Measurements from ENCODE around the gene GH2.

DNA sequence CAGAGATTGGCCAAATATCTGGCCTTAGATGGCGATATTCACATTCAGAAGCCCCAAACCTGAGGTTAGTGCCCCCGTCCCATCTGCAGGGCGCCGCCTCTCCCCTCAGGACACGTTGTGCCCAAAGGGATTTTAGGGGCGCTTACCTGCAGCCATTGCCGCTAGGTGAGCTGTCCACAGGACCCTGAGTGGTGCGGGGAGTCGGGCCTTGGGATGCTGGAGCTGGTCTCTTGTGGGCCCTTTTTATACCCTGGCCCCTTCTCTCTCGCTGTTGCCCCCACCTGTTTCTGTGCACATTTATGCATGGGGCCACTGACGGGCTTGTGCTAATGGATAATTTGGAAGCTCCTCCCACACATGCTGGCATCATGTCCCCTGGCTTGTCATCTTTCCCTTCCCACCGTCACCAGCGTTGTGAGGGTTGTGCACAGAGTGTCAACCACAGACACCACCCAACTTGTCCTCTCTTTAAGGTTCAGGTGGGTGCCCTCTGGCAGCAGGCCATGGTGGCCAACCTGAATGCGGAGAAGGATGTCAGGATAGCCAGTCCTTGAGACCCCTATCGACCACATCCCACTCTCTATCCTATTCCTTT lies 29.4 kb upstream of the GH2 start, which contains the start of gene CSHL1:
- no peak for TF ChIP-seq CTCF (conservative IDR thresholded peaks at IDR 0.05; ENCODE audit: low read depth, low read length)
- TF ChIP-seq EZH2 (IDR thresholded peaks at IDR 0.05; ENCODE audit: low read length, unreplicated experiment): no peak
